ENCODE results near the gene CD3E.

CD3E gene

DNA sequence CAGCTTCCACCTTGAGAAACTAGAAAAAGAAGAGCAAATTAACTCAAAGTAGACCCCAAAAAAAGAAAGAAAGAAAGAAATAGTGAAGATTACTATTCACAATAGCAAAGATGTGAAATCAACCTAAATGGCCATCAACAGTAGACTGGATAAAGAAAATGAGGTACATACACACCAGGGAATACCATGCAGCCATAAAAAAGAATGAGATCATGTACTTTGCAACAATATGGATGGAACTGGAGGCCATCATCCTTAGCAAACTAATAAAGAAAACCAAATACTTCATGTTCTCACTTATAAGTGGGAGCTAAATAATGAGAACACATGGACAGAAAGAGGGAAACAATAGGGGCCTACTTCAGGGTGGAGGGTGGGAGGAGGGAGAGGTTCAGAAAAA lies 24.2 kb downstream of the CD3E start:
- H3K4me3 ChIP-seq (ENCODE audit: control insufficient read depth, low read depth, low read length) = no peak overlapping the region
- no peak for DNase-seq (ENCODE audit: low read depth)
- TF ChIP-seq, protein P1, sequence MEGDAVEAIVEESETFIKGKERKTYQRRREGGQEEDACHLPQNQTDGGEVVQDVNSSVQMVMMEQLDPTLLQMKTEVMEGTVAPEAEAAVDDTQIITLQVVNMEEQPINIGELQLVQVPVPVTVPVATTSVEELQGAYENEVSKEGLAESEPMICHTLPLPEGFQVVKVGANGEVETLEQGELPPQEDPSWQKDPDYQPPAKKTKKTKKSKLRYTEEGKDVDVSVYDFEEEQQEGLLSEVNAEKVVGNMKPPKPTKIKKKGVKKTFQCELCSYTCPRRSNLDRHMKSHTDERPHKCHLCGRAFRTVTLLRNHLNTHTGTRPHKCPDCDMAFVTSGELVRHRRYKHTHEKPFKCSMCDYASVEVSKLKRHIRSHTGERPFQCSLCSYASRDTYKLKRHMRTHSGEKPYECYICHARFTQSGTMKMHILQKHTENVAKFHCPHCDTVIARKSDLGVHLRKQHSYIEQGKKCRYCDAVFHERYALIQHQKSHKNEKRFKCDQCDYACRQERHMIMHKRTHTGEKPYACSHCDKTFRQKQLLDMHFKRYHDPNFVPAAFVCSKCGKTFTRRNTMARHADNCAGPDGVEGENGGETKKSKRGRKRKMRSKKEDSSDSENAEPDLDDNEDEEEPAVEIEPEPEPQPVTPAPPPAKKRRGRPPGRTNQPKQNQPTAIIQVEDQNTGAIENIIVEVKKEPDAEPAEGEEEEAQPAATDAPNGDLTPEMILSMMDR (conservative IDR thresholded peaks at IDR 0.05; ENCODE audit: control insufficient read depth, insufficient read depth, low read depth, low read length) = no peak

DNA sequence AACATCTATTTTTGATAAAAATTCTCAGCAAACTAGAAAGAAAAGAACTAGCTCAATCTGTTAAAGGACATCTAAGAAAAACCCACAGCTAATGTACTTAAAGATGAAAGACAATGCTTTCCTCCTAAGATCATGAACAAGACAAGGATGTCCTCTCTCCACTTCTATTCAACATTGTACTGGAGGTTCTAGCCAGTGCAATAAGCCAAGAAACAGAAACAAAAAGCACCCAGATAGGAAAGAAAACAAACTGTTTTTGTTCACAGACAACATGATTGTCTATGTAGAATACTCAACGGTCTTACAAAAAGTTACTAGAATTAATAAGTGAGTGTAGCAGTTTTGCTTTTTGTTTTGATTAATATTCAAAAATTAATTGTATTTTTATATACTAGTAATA lies 30.2 kb downstream of the CD3E start:
- DNase-seq (ENCODE audit: low read depth) = no peak
- H3K4me3 ChIP-seq (ENCODE audit: control insufficient read depth, low read depth, low read length) = no peak overlapping the region
- TF ChIP-seq, protein P1 (conservative IDR thresholded peaks at IDR 0.05; ENCODE audit: control insufficient read depth, insufficient read depth, low read depth, low read length) = no peak

DNA sequence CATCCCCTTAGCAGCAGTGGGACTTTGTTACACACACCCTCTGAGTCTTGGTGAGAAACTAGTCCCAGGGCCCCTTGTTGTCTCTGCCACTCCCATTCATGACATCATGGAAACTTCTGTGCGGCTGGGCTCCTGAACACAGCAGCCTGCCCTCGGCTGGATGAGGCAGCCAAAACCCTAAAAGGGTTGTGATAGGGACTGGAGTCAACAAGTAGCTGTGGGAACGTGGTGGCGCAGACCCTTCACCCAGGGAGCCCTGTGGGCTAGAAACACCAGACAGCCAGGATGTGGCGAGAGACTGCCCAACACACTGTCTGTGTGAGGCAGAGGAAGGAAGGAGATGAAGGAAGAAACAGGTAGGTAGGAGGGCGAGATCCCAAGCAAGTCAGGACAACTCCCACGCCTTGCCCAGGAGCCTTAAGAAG lies 34.1 kb downstream of the CD3E start:
- no peak for DNase-seq (ENCODE audit: low read depth)
- TF ChIP-seq, protein P1 (conservative IDR thresholded peaks at IDR 0.05; ENCODE audit: control insufficient read depth, insufficient read depth, low read depth, low read length) = no peak
- no peak overlapping the region for H3K4me3 ChIP-seq (ENCODE audit: control insufficient read depth, low read depth, low read length)

DNA sequence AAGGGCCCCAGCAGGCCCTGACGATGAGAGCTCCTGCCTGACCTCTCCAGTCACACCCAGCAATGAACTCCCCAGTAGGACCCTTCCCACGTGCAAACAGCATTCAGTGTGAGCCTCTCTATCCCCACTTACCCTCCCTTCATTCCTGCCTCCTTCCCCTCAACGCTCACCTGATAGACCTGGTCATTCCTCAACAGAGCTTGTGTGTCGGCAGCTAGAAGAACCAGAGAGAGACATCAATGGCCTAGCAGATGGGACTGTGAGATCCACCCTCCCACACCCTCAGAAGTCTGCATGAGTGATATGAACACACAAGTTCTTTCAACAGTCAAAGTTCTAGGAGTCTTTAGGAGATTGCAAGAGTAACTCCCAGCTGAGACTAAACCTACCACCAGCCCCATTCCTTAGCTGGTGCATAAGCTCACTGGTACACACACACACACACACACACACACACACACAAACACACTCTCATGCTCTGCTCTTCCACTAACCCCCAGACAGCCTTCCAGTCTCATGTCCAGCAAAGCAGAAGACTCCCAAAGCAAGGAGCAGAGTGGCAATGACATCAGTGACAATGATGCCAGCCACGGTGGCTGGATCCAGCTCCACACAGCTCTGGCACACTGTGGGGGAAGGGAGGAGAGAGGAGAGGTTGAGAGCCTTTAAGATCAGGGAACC lies 34.9 kb downstream of the CD3E start:
- H3K4me3 ChIP-seq (ENCODE audit: control insufficient read depth, low read depth, low read length) = no peak overlapping the region
- TF ChIP-seq, protein P1 (conservative IDR thresholded peaks at IDR 0.05; ENCODE audit: control insufficient read depth, insufficient read depth, low read depth, low read length) = no peak
- DNase-seq (ENCODE audit: low read depth) = no peak

DNA sequence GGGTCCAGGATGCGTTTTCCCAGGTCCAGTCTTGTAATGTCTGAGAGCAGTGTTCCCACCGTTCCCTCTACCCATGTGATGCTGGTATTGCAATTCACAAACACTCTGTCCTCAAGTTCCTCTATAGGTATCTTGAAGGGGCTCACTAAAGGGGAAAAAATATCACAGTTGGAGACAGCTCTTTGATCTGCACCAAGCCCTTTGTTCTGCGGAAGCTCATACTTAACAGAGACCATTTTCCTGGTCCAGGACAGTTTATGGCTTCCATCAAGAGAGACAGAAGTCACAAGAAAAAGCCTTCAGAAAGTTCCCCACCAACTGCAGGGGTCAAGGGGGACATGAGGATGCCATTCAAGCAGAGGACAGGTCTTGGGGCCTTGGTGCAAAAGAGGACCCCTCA lies 35.9 kb downstream of the CD3E start:
- H3K4me3 ChIP-seq (ENCODE audit: control insufficient read depth, low read depth, low read length) = no peak overlapping the region
- DNase-seq (ENCODE audit: low read depth) = no peak
- TF ChIP-seq, protein P1 (conservative IDR thresholded peaks at IDR 0.05; ENCODE audit: control insufficient read depth, insufficient read depth, low read depth, low read length) = no peak

DNA sequence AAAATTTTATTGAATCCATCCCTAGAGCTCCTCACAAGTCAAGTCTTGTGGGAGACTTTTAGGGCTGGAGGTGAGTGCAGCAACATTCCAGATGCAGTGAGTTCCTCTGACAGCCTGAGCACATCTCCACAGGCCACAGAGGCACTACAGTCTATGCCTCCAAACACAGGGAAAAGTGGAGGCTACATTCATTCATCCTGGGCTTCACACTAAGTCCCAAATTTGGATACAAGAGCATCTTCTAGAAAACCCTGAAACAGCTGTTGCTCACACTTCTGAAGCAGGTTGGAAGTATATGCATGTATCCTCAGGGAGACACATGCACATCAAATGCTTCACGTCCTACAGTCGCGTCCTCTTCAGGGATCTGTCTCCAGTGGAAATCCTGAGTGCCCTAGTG lies 36.7 kb downstream of the CD3E start:
- TF ChIP-seq, protein P1 (conservative IDR thresholded peaks at IDR 0.05; ENCODE audit: control insufficient read depth, insufficient read depth, low read depth, low read length) = no peak
- DNase-seq (ENCODE audit: low read depth) = no peak
- no peak overlapping the region for H3K4me3 ChIP-seq (ENCODE audit: control insufficient read depth, low read depth, low read length)

All from fibroblast of mammary gland (primary cell).